HG03442 (cell line): ENCODE data around the gene SIK3.

Experiments used
- ATAC-seq: cut with Tn5 transposase; IDR thresholded peaks from one replicate; pipeline ENCODE4 v1.9.1; 2021; ENCODE audit warnings: mild to moderate bottlenecking, moderate library complexity; ENCODE audit not compliant: unreplicated experiment

The SIK3 gene

DNA sequence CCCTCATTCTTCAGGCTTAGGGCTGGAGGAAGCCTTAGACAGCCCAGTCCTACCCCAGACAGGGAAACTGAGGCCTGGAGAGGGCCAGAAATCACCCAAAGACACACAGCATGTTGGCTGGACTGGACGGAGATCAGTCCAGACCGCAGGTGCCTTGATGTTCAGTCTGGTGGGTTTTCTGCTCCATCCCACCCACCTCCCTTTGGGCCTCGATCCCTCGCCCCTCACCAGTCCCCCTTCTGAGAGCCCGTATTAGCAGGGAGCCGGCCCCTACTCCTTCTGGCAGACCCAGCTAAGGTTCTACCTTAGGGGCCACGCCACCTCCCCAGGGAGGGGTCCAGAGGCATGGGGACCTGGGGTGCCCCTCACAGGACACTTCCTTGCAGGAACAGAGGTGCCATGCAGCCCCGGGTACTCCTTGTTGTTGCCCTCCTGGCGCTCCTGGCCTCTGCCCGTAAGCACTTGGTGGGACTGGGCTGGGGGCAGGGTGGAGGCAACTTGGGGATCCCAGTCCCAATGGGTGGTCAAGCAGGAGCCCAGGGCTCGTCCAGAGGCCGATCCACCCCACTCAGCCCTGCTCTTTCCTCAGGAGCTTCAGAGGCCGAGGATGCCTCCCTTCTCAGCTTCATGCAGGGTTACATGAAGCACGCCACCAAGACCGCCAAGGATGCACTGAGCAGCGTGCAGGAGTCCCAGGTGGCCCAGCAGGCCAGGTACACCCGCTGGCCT lies 267.9 kb downstream of the SIK3 start:
- no peak for ATAC-seq

DNA sequence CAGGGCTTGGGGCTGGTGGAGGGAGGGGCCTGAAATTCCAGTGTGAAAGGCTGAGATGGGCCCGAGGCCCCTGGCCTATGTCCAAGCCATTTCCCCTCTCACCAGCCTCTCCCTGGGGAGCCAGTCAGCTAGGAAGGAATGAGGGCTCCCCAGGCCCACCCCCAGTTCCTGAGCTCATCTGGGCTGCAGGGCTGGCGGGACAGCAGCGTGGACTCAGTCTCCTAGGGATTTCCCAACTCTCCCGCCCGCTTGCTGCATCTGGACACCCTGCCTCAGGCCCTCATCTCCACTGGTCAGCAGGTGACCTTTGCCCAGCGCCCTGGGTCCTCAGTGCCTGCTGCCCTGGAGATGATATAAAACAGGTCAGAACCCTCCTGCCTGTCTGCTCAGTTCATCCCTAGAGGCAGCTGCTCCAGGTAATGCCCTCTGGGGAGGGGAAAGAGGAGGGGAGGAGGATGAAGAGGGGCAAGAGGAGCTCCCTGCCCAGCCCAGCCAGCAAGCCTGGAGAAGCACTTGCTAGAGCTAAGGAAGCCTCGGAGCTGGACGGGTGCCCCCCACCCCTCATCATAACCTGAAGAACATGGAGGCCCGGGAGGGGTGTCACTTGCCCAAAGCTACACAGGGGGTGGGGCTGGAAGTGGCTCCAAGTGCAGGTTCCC lies 268.6 kb downstream of the SIK3 start, which contains the start of gene APOC3:
TSS of gene APOC3 (plus strand) at position 383 of the 659 bp plus-strand sequence. CDS start 676 bp downstream, outside the sequence.
- ATAC-seq, result no peak

DNA sequence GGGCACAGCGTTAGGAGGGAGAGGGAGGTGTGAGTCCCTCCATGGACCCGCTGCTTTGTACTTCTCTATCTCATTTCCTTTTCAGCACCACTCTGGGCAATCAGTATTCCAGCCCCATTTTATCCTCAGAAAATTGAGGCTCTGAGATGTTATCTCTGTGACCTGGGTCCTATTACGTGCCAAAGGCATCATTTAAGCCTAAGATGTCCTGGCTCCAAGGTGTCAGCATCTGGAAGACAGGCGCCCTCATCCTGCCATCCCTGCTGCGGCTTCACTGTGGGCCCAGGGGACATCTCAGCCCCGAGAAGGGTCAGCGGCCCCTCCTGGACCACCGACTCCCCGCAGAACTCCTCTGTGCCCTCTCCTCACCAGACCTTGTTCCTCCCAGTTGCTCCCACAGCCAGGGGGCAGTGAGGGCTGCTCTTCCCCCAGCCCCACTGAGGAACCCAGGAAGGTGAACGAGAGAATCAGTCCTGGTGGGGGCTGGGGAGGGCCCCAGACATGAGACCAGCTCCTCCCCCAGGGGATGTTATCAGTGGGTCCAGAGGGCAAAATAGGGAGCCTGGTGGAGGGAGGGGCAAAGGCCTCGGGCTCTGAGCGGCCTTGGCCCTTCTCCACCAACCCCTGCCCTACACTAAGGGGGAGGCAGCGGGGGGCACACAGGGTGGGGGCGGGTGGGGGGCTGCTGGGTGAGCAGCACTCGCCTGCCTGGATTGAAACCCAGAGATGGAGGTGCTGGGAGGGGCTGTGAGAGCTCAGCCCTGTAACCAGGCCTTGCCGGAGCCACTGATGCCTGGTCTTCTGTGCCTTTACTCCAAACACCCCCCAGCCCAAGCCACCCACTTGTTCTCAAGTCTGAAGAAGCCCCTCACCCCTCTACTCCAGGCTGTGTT lies 269.4 kb downstream of the SIK3 start:
- ATAC-seq, result no peak

DNA sequence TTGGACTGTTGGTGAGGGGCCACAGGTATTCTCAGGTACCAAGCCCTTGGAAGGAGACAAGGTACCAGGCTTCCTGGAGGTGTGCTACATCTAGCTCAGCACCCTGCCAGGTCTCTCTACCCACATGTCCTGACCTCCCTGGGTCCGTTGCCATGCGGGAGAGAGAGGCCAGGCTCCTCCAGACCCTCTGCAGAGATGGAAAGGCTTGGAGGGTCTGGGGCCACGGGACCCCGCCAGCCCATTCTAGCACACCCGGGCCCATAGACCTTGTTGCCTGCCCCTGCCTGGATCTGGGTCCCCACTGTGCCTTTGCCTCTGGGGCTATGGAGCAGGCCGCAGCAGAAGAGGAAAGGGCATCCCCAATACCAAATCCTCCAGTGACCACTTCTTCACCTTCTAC lies 270.8 kb downstream of the SIK3 start:
- no peak for ATAC-seq

DNA sequence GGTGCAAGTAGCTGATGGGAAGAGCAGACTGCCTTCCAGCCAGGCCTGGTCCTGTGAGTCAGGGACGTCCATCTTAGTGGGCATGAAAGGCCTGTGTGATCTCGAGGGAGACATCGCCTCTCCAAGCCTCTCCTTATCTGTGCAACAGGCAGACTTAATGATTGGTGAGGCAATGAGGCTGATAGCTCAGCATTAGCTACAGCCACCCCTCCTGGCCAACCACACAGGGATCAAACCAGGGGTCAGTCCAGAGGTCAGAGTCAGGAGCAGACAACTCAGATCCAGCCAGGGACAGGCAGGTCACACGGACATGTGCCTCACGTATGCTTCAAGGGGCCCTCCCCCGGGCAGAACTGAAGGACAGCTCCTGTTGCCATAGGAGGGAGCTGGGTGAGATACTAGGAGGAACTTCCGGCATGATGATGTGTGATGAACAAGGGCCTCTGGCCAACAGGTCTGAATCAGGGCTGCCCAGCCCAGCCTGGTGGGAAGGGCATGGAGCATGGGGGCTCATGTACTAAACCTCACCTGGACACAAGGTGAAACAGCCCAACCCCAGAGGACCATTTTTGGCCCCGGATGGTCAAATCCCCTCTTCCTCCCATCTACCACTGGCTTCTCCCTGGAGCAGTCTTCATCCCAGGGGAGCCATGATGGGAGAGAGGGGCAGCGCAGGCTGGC lies 271.3 kb downstream of the SIK3 start:
- no peak for ATAC-seq

DNA sequence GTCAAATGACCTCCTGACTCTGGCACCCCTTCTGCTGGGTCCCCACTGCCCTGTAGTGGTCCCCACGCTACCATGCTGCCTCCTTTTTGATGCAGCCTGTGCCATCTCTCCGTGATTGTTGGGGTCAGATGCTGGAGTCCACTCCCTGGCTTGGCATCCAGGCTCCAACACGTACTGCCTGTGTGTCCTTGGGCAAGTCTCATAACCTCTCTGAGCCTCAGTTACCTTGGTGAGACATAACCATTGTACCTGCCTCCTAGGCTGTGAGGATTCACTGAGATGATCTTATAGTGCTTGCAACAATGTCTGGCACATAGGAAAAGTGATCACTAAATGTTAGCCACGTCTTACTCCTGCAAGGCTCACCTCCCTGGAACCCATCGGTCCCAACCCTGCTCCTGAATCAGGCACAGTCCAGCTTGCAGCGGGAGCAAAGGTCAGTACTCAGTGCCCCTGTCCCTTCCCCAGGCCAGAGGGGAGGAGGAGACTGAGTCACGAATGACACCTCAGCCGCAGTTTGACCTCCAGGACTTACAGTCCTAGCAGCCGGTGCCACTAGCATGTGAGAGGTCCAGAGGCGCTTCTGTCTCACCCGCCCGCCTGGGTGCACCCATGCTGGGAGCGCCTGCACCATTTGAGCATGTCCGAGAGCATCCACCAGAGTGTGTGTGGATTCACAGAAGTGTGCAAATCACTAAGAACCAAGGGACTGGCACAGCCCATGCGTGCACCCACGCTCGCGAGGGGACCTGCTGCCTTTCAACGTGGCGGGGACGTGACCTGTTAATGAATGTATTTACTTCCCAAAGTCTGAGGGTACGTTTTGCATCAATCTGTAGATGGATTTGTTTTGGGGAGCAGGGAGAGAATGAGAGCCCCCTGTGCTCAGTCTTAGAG lies 272.1 kb downstream of the SIK3 start:
- ATAC-seq, result no peak

DNA sequence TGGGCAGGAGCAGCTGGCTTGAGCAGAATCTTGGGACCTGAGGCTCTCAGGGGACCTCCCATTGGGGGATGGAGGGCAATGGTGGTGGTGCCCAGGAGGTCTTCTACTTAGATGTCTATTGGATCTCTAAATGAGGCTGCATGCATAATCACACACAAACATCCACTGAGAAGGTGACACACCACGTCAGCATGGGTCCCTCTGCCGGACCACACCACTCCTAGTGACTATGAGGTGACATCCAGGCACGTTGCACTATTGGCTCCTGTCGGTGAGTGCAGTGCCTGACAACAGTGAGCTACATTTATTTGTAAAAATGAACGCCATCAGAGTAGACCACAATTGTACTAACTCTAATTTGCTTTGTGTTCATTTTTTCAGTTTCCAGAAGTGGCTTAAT lies 272.8 kb downstream of the SIK3 start:
- ATAC-seq, result no peak

DNA sequence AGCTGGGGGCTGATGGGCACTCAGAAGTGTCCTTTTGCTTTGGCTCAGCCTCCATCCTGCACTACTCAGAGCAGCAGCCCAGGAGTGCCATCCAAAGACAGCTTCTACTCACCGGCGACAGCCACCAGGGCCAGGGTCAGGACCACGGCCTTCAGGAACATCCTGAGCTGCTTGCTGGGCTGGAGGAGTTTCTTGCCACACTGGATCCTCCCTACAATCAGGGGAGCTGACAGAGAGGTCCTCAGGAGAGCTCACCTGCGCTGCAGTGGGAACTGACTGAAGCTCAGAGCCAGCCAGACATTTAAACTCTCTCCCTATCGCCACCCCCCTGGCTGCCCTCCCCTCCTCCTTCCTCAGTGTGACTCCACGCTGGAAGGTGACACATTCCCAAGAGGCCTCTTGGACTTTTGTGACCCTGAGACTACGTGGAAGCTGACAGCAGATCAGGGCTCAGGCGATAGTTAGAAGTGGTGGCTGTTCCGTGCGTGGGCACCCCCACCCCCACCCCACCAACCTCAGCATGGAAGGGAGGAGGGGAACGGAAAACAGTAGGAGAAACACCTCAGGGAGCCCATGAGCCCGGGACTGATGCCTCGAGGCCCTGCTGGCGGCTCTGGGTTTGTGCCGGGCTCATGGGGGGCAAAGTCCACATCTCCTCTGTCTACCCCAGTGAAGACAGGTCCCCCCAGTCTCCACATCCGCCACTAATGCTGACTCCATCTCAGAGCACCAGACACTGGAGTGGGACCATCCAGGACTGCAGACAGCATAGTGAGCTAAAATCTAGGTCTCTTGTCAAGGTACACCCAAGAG lies 275.0 kb downstream of the SIK3 start, which contains the start of gene APOA4:
TSS of gene APOA4 (minus strand) at position 274 of the 813 bp plus-strand sequence. CDS start at position 161, 113 bp downstream.
- no peak for ATAC-seq

DNA sequence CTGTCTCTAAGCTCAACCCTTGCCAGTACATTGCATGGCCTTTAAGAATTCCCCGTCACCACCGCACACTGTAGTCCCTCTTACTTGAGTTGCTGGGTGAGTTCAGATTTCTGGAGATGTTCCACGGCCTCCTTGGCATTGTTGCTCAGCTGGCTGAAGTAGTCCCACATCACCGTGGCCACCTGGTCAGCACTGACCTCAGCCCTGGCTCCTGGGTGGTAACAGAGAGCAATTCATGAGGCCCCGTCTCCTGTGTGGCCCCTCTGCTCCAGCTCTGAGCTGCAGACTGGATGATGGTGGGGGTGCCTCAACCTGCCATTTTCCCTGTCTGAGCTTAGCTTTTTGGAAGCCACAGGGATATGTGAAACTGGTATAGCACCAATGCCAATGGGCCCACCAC lies 275.7 kb downstream of the SIK3 start:
- ATAC-seq, result no peak

DNA sequence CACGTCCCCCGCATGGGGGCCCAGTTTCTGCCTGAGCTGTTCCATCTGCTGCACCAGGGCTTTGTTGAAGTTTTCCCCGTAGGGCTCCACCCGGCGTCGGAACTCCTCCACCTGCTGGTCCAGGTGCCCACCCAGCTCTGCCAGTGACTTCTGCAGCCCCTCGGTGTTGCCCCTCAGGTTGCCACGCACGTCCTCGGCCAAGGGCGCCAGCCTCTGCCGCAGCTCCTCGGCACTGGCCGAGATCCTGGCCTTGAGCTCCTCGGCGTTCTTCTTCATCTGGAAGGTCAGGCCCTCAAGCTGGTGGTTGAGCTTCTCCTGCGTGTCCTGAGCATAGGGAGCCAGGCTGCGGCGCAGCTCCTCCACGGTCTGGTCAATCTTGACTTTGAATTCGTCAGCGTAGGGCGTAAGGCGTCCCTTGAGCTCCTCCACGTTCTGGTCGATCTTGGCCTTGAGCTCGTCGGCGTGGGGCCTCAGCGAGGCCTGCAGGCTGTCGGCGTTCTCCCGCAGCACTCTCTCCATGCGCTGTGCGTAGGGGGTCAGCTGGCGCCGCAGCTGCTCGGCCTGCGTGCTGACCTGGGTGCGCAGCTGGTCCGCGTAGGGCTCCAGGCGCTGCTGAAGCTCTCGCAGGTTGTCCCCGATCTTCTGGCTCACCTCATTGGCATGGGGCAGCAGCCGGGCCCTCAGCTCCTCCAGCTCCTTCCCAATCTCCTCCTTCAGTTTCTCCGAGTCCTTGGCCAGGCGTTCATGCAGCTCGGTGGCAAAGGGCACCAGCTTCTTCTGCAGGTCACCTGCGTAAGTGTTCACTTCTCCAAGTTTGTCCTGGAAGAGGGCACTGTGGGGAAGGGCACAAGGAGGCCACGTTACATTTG lies 276.9 kb downstream of the SIK3 start:
- ATAC-seq, result no peak

DNA sequence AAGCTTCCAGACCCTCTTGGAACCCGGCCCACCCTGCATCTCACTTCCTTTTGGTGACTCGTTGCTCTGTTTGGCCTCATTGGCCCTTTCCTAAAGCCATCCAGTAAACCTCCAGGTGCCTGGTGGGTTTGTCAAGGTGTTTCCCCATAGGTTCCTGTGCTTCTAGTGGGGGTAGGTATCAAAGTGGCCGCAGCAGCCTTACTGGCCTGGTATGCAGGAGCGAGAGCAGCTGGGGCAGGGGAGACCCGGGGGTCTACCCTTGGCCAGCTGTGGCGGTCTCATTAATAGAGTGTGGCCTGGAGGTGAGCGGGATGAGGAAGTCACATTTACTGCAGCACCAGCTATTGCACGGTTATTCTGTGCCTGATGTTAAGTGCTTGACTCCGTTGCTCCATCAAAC lies 279.2 kb downstream of the SIK3 start:
- no peak for ATAC-seq

DNA sequence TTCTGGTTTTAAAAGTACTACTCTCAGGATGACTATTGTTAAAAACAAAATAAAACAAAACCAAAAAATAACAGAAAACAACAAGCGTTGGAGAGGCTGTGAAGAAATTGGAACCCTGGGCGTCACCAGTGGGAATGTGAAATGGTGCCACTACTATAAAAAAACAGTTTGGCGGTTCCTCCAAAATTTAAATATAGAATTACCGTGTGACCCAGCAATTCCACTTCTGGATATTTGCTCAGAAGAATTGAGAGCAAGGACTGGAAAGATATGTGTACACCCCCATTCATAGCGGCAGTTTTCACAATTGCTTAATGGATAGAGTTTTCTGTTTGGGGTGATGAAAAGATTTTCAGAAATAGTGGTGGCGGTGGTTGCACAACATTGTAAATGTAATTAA lies 283.7 kb downstream of the SIK3 start:
- ATAC-seq, result no peak

DNA sequence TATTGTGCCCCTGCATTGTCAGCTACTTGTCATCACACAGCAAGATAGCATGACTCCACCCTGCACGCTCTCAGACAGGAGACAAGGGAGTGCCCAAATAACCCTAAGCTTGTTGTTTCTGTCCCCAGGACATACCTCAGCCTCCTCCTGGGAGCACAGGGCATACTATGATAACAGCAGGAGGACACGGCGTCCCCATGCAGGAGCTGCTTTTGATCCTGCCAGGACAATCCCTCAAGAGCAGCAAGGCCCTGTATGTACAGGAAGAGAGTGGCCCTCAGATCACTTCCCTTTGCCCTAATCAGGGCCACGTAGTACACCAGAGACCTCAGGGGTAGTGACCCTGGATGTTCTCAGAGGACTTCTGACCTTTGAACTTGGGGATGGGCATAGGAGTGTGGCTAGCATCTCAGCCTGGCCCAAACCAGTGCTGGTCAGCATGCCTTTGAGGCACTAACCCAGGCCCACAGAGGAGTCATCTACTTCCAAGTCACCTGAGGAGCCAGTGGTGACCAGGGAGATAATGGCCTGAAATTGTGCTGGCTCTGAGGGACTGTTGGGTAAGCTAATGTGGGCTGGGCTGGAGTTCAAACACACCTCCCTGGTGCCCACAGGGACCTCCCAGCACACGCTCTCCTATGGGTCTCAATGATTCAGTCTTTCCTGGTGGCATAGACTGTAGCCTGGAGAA lies 284.3 kb downstream of the SIK3 start:
- ATAC-seq, result no peak

DNA sequence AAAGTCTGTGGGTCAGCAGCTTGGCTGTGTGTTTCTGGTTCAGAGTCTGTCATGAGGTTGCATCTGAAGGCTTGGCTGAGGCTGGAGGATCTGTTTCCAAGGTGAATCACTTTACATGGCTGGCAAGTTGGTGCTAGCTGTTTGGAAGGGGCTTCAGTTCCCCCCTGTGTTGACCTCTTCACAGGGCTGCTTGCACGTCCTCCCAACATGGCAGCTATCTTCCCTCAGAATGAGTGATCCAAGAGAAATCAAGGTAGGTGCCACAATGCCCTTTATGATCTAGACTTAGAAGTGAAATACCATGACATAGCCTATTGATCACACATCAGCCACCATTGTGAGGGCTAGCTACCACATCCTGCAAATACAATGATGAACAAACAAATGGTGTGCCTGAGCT lies 285.1 kb downstream of the SIK3 start:
- ATAC-seq, result no peak

DNA sequence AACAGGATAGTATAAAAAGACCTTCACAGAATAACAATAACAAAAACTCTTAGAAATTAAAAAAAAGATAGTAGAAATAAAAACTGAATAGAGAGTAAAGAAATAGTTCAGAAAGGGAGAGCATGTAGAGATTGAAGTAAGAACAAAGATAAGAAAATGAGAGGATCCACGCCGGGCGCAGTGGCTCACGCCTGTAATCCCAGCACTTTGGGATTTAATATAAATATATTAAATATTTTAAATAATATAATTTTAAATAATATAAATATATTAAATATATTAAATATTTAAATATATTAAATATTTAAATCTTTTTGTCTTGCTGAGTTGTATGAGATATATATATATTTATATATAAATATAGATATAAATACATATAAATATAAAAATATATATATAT lies 286.1 kb downstream of the SIK3 start:
- no peak for ATAC-seq

DNA sequence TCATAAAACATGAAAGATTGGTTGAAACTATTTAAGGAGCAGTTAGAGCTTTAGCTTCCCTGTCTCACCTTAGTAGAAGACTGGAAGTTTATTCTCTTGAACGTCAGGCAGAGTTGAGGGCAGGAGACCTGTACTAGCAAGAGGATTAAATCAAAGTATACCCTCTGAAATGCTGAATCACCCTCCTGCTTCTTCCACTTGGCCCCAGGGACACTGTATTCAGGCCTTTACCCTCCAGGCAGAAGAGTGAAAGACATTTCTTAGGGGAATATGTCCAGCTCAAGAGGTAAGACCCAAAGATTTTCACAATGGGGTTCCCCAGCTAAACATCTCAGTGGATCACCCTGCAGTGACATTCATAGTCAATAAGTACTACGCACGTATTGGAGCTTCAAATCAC lies 287.0 kb downstream of the SIK3 start:
- no peak for ATAC-seq
